ENCODE measurements around the gene PARP15. TPM values are rescaled to one million over a fixed set of nuclear protein-coding genes. Genes with fewer than 3 reads are reported as not detected.

Gene PARP15
- total RNA-seq, 1 experiment from 2014 or later: 0.24 TPM

- no peaks in the 10 kb centered on the region for H4K20me1 ChIP-seq (ENCODE audit: control insufficient read depth, insufficient read depth, insufficient read length)
- no peak overlapping the region for H4K5ac ChIP-seq (ENCODE audit: insufficient read length, low read depth, low read length)
- H3K23ac ChIP-seq (ENCODE audit: insufficient read length, low read depth, low read length): no peak overlapping the region
- Mint-ChIP-seq H3K27ac (no peak overlapping the region), H3K27me3 (ENCODE audit: low read depth) (peaks cover 7% of the 10 kb centered on the region), H3K4me3 (no peak overlapping the region), H3K4me1 (no peaks in the 10 kb centered on the region), H3K9me3 (peaks cover 7 to 15% of the 10 kb centered on the region in 2 experiments; a peak in 4 of 5 replicates), H3K36me3 (ENCODE audit: insufficient read depth in 1 of 3, low read depth in 3 of 3) (peaks cover 0 to 6% (median 0%) of the 10 kb centered on the region in 3 experiments; a peak in 1 of 7 replicates)
- H4K8ac ChIP-seq (replicated peaks; ENCODE audit: insufficient read length, low read depth, low read length): no peak overlapping the region
- no peak overlapping the region for H2BK12ac ChIP-seq (ENCODE audit: insufficient read length, low read depth, low read length)
- no peaks in the 10 kb centered on the region for H3K9me3 ChIP-seq (ENCODE audit: control insufficient read depth, low read depth, low read length)
- H3K9ac ChIP-seq (ENCODE audit: extremely low read depth, insufficient read length, low read length): no peak overlapping the region
- H2AFZ ChIP-seq (ENCODE audit: low read length): no peak overlapping the region
- no peaks in the 10 kb centered on the region for H3K79me1 ChIP-seq (ENCODE audit: insufficient read depth, low read depth, low read length, poor library complexity, severe bottlenecking)
- no peaks in the 10 kb centered on the region for H3K23me2 ChIP-seq (ENCODE audit: insufficient read length, low read depth, low read length, poor library complexity, severe bottlenecking)
- no peak overlapping the region for H2BK5ac ChIP-seq (ENCODE audit: insufficient read length, low read length)
- no peak overlapping the region for H3K27ac ChIP-seq (ENCODE audit: insufficient read length, low read depth, low read length)
- no peak overlapping the region for H2BK120ac ChIP-seq (ENCODE audit: low read depth, low read length, poor library complexity, severe bottlenecking)
- no peaks in the 10 kb centered on the region for H3K4me1 ChIP-seq (ENCODE audit: insufficient read depth, low read length)
- H2BK15ac ChIP-seq (ENCODE audit: low read depth, low read length): no peak overlapping the region
- WGBS (ENCODE audit: extremely low coverage, insufficient read length, low lambda C conversion rate): no CpG with 5 or more reads among the region's 1 CpG
- H3K27me3 ChIP-seq (ENCODE audit: insufficient read depth, low read length): no peaks in the 10 kb centered on the region
- H3K4ac ChIP-seq (ENCODE audit: low read depth, low read length): no peak overlapping the region
- no peak overlapping the region for H2BK20ac ChIP-seq (ENCODE audit: low read depth, low read length, poor library complexity, severe bottlenecking)
- no peak for DNase-seq
- H2AK5ac ChIP-seq (ENCODE audit: insufficient read length, low read length): no peak overlapping the region
- H3K79me2 ChIP-seq (ENCODE audit: insufficient read depth, low read length): no peaks in the 10 kb centered on the region
- no peak overlapping the region for H4K91ac ChIP-seq (ENCODE audit: insufficient read length, low read depth, low read length)
- H3T11ph ChIP-seq (ENCODE audit: low read length): no peak overlapping the region
- TF ChIP-seq CTCF (conservative IDR thresholded peaks at IDR 0.05): no peak
- H3K18ac ChIP-seq (ENCODE audit: insufficient read length, low read depth, low read length): no peak overlapping the region
- no peak overlapping the region for H3K4me2 ChIP-seq (ENCODE audit: insufficient read depth, insufficient read length, low read length)
- no peak overlapping the region for H3K14ac ChIP-seq (ENCODE audit: insufficient read depth, low read length)
- H3K56ac ChIP-seq (ENCODE audit: insufficient read length, low read depth, low read length): no peak overlapping the region
Observed at GRCh38 chr3:122629763-122630162, 52.3 kb downstream of the PARP15 start.
